Spleen (tissue), 7 donors: ENCODE results near the gene HOGA1.

Experiments
- POLR2A ChIP-seq, 3 donors: fragments of 450-650 bp; IDR thresholded peaks; one replicate each; pipeline ENCODE4 v1.5.1; 2017; ENCODE audit warnings: antibody characterized with exemption in 3 of 3, mild to moderate bottlenecking in 1 of 3
- TF ChIP-seq, protein P1 (sequence below), 11 experiments: fragments of 200-600 bp in 7 of 11; fragments of 450-650 bp in 4 of 11; sonication (generic) in 4 of 11; IDR thresholded peaks in 8 of 11; conservative IDR thresholded peaks in 3 of 11; 1 replicate in 7 of 11; 2 replicates in 4 of 11; pipeline versions ENCODE4 v1.4.0 to v1.8.0; 2016 to 2021; ENCODE audit warnings: antibody characterized with exemption in 11 of 11, inconsistent platforms in 4 of 11, mild to moderate bottlenecking in 1 of 11
- donor health status: DM: no; HTN: no; CAD: no; lungs with moderate emphysema.
- donor health status: DM: no; HTN: no; CAD: no.
- donor health status: DM: no; HTN: no; CAD: no.

- TF ChIP-seq, protein P1, sequence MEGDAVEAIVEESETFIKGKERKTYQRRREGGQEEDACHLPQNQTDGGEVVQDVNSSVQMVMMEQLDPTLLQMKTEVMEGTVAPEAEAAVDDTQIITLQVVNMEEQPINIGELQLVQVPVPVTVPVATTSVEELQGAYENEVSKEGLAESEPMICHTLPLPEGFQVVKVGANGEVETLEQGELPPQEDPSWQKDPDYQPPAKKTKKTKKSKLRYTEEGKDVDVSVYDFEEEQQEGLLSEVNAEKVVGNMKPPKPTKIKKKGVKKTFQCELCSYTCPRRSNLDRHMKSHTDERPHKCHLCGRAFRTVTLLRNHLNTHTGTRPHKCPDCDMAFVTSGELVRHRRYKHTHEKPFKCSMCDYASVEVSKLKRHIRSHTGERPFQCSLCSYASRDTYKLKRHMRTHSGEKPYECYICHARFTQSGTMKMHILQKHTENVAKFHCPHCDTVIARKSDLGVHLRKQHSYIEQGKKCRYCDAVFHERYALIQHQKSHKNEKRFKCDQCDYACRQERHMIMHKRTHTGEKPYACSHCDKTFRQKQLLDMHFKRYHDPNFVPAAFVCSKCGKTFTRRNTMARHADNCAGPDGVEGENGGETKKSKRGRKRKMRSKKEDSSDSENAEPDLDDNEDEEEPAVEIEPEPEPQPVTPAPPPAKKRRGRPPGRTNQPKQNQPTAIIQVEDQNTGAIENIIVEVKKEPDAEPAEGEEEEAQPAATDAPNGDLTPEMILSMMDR (IDR thresholded peaks at IDR 0.05 in 8 of 11, conservative IDR thresholded peaks at IDR 0.05 in 3 of 11), result no peak
- TF ChIP-seq POLR2A (IDR thresholded peaks at IDR 0.05), result no peak
These were observed 64.6 kb downstream of the HOGA1 start for GRCh38 chr10:97648562-97649404.
